ENCODE data around the gene GPR35. TPM values are rescaled to one million over a fixed set of nuclear protein-coding genes. Genes with fewer than 3 reads are reported as not detected.

The GPR35 gene
- total RNA-seq, 1 experiment from 2014 or later, result 21.3 TPM

DNA sequence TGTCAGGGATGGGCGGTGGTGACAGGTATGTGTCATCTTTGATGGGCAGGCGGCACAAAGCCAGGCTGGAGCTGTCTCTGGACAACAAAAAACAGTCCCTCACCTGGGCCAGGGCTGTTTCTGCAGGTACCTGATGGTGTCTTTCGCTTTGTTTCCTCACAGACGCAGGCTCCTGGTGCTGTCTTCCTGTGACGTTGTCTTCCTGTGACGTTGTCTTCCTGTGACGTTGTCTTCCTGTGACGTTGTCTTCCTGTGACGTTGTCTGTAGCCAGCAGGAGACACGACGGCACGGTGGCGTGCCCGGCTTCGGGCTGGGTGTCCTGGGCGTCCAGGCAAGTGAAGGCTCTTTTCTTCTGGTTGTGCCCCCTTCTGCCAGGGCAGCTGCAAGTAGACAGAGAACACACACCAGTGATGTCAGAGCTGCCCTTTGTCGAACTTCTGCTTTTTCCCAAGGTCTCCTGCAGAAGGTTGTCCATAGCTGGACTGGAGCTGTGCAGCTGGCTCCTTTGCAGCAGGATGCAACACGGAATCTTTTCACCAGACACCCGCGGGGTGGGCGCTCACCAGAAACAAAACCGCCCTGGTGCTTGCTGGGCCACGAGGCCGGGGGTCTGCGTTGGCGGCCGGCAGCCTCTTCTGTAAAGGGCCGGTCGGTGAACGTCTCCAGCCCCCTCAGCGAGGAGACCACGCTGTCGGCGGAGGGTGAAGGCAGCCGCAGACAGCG lies 21.1 kb downstream of the GPR35 start:
- Mint-ChIP-seq H3K36me3 (ENCODE audit: insufficient read depth, unreplicated experiment) (no peaks in the 10 kb centered on the region), H3K9me3 (ENCODE audit: unreplicated experiment) (no peaks in the 10 kb centered on the region), H3K27ac (ENCODE audit: unreplicated experiment) (no peak overlapping the region), H3K4me3 (ENCODE audit: unreplicated experiment) (no peak overlapping the region), H3K27me3 (ENCODE audit: insufficient read depth, unreplicated experiment) (peaks cover 6% of the 10 kb centered on the region), H3K4me1 (ENCODE audit: low read depth, unreplicated experiment) (no peaks in the 10 kb centered on the region)
- TF ChIP-seq CTCF (IDR thresholded peaks at IDR 0.05; ENCODE audit: insufficient read depth in 1 of 2, low read depth in 1 of 2, low read length in 1 of 2, severe bottlenecking in 1 of 2, unreplicated experiment in 1 of 2), result no peak
- no peaks in the 10 kb centered on the region for H3K4me1 ChIP-seq
- H3K4me3 ChIP-seq (ENCODE audit: low read depth, low read length), result no peak overlapping the region
- CTCF ChIA-PET, result no interaction called here
- no peaks in the 10 kb centered on the region for H3K27me3 ChIP-seq (replicated peaks; ENCODE audit: control insufficient read depth, insufficient read depth, low read length)
- POLR2A ChIA-PET, result no interaction called here
- DNase-seq, result no peak
- no TSS peak for BruUV-seq (replicated peaks)
- H3K9me3 ChIP-seq, result no peaks in the 10 kb centered on the region
- no peaks in the 10 kb centered on the region for H3K36me3 ChIP-seq (ENCODE audit: control insufficient read depth, insufficient read depth, low read length)
- intact Hi-C loops (cut with micrococcal nuclease; ENCODE audit: unreplicated experiment), result loop anchor here (10.0 kb wide), 1 partner anchor 58 kb away; no protein-coding TSS in a partner anchor

- H3K27ac Mint-ChIP-seq (ENCODE audit: unreplicated experiment), result no peak overlapping the region
- CTCF ChIA-PET, result no interaction called here
Observed at GRCh38 chr2:240646900-240647502, 21.7 kb downstream of the GPR35 start.

More at GRCh38 chr2:240646900-240647502, 21.7 kb downstream of the GPR35 start:
- no peaks in the 10 kb centered on the region for H3K36me3 ChIP-seq (ENCODE audit: control insufficient read depth, insufficient read depth, low read length)
- H3K27me3 Mint-ChIP-seq (ENCODE audit: insufficient read depth, unreplicated experiment), result peaks cover 6% of the 10 kb centered on the region
- H3K9me3 Mint-ChIP-seq (ENCODE audit: unreplicated experiment), result no peaks in the 10 kb centered on the region
- no peaks in the 10 kb centered on the region for H3K9me3 ChIP-seq
- intact Hi-C loops (cut with micrococcal nuclease; ENCODE audit: unreplicated experiment), result loop anchor here (10.0 kb wide), 1 partner anchor 58 kb away; no protein-coding TSS in a partner anchor
- no peaks in the 10 kb centered on the region for H3K4me1 Mint-ChIP-seq (ENCODE audit: low read depth, unreplicated experiment)
- DNase-seq, result no peak
- no peak overlapping the region for H3K4me3 ChIP-seq (ENCODE audit: low read depth, low read length)
- POLR2A ChIA-PET, result no interaction called here
- H3K27me3 ChIP-seq (replicated peaks; ENCODE audit: control insufficient read depth, insufficient read depth, low read length), result no peaks in the 10 kb centered on the region
- no peak overlapping the region for H3K4me3 Mint-ChIP-seq (ENCODE audit: unreplicated experiment)
- no peaks in the 10 kb centered on the region for H3K4me1 ChIP-seq
- no peaks in the 10 kb centered on the region for H3K36me3 Mint-ChIP-seq (ENCODE audit: insufficient read depth, unreplicated experiment)
- BruUV-seq (replicated peaks), result no TSS peak
- TF ChIP-seq CTCF (IDR thresholded peaks at IDR 0.05; ENCODE audit: insufficient read depth in 1 of 2, low read depth in 1 of 2, low read length in 1 of 2, severe bottlenecking in 1 of 2, unreplicated experiment in 1 of 2), result no peak

All from Caco-2 (cell line).